Activated CD8-positive, alpha-beta memory T cell treated with anti-CD3 and anti-CD28 coated beads, Interleukin-2, amount 50 U/mL, for 48 hours (primary cell): ENCODE data around the gene BRAT1.

ENCODE experiments used
- DNase-seq: peaks from one replicate; pipeline ENCODE4 v3.0.0-alpha.2; 2020

Gene BRAT1

GRCh38 chr7:2494191-2495130 is 60.9 kb downstream of the BRAT1 start:
- DNase-seq = no peak

GRCh38 chr7:2493205-2494164 is 61.8 kb downstream of the BRAT1 start:
- no peak for DNase-seq

GRCh38 chr7:2492038-2492437 is 63.3 kb downstream of the BRAT1 start:
- no peak for DNase-seq

- no peak for DNase-seq
Measured at GRCh38 chr7:2490181-2490651, 65.1 kb downstream of the BRAT1 start.

GRCh38 chr7:2488681-2489080 is 66.6 kb downstream of the BRAT1 start:
- DNase-seq = no peak

GRCh38 chr7:2488272-2488645 is 67.1 kb downstream of the BRAT1 start:
- no peak for DNase-seq
